Activated T-cell treated with anti-CD3 and anti-CD28 coated beads, Interleukin-2, amount 50 U/mL, for 24 hours (primary cell): Measurements from ENCODE around the gene STK33.

Source experiments
- DNase-seq: peaks from one replicate; pipeline ENCODE4 v3.0.0-alpha.2; 2020
- H3K27ac Mint-ChIP-seq: 2 replicates; pipeline ENCODE4 v1.8.0; 2020; ENCODE audit warnings: mild to moderate bottlenecking, mixed read lengths
- H3K27me3 Mint-ChIP-seq: 2 replicates; pipeline ENCODE4 v1.8.0; 2020; ENCODE audit warnings: mixed read lengths
- H3K36me3 Mint-ChIP-seq: 2 replicates; pipeline ENCODE4 v1.8.0; 2020; ENCODE audit warnings: low read depth, mixed read lengths
- H3K4me1 Mint-ChIP-seq: 2 replicates; pipeline ENCODE4 v1.8.0; 2020; ENCODE audit warnings: low read depth, mixed read lengths
- H3K4me3 Mint-ChIP-seq: 2 replicates; pipeline ENCODE4 v1.8.0; 2020; ENCODE audit warnings: mild to moderate bottlenecking, moderate library complexity, mixed read lengths
- H3K9me3 Mint-ChIP-seq: 2 replicates; pipeline ENCODE4 v1.8.0; 2020; ENCODE audit warnings: mixed read lengths

STK33 gene

DNA sequence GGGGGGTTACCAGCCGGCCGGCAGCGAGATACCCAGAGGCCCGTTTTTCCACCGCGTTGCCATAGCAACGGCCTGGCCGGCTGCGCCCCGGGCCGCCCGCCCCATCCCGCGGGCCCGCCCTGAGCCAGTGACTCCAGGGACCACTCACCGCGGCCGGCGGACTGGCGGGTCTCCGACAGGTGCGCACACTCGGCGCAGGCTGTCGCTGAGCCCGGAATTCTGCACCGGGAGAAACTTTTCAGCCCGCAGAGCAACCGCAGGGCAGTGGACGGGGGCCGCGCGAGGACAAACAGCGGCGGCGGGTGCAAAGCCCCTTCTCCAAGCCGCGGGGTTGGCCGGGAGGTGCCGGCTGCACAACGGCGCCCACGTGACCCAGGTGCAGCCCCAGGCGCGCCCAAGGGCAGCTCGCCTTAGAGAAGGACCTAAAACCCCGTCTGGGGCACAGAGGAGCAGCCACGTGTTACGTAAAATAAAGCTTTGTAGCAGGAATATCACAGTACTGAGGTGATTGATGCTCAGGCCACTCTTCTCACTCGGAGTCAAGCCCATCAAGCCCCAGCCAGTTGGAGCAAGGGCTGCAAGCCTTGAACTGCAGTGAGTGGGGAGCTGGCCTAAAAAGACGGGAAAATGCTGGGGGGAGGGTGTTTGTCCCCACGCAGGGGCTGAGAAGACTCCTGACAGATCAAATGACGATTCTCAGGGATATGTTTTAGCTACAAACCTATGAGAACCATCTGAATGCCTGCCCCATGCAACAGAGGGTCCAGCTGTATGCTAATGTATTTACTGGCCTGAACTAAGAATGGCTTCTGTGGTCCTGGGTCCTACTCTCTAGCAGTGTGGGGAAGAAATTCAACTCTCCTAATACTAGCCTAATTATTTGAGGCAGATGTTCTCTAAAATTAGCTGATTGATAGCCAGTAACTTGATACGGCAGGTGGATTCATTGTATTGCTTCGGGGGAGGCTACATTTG is at the start of gene STK33:
STK33 (minus strand) TSS at position 294 of the 975 bp plus-strand sequence. CDS start 119,323 bp downstream, outside the sequence.
- Mint-ChIP-seq H3K36me3 (no peaks in the 10 kb centered on the region), H3K27ac (no peak within 1 kb of the TSS), H3K9me3 (no peaks in the 10 kb centered on the region), H3K27me3 (peaks cover 79% of the 10 kb centered on the region), H3K4me3 (peak within 1 kb of the TSS; percentile 75), H3K4me1 (peaks cover 10% of the 10 kb centered on the region)
- peak; percentile 53 for DNase-seq

DNA sequence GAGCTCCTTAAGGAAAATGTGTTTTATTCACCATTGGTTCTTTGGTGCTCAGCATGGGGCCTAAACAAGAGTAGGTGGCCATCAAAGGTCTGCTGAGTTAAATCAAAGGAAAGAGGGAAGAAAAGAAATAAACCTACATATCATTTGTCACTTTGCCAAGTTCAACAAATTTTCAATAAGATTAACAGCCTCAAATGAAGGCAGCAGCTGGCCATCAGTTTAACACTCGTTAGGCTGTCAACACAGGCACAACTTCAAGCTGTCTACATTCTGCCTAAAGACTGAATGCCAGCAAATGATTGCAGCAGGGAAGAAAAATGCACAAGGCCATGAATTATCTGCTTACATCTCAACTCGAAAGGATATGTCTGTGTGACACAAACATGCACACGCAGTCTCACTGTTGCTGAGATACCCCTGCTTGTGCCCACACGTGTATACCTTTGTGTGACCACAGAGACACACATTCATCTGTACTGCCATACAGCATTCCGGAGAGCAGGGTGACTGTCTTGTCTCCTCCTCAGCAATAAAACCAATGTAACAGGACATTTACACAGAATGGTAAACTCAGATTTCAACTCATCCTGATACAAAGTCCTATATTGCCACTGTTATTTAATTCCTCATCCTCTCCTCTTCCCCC is 48.3 kb upstream of the STK33 start:
- Mint-ChIP-seq H3K4me1 (peaks cover 9% of the 10 kb centered on the region), H3K27me3 (no peaks in the 10 kb centered on the region), H3K4me3 (no peak overlapping the region), H3K9me3 (no peaks in the 10 kb centered on the region), H3K27ac (no peak overlapping the region), H3K36me3 (peaks cover 59% of the 10 kb centered on the region)
- DNase-seq: no peak

DNA sequence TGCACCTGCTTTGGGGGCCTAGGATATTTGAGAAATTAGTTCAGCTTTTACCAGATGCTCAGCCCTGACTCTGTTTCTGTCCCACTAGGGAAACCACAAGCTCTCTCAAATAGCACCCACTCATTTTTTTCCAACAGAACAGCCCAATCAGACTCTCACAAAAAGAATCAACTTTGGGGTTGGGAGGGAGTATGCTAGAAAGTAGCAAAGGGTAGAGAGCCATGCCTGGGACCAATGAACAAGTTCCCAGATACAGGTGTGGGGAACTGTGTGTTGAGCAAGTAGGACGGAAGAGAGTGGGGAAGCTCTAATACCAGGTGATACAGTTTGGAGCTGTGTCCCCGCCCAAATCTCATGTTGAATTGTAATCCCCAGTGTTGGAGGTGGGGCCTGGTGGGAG is 47.3 kb upstream of the STK33 start:
- no peak overlapping the region for H3K4me3 Mint-ChIP-seq
- H3K4me1 Mint-ChIP-seq: peaks cover 9% of the 10 kb centered on the region
- H3K27me3 Mint-ChIP-seq: no peaks in the 10 kb centered on the region
- no peaks in the 10 kb centered on the region for H3K9me3 Mint-ChIP-seq
- peak overlapping the region; percentile 26 for H3K27ac Mint-ChIP-seq
- H3K36me3 Mint-ChIP-seq: peaks cover 67% of the 10 kb centered on the region
- DNase-seq: no peak

DNA sequence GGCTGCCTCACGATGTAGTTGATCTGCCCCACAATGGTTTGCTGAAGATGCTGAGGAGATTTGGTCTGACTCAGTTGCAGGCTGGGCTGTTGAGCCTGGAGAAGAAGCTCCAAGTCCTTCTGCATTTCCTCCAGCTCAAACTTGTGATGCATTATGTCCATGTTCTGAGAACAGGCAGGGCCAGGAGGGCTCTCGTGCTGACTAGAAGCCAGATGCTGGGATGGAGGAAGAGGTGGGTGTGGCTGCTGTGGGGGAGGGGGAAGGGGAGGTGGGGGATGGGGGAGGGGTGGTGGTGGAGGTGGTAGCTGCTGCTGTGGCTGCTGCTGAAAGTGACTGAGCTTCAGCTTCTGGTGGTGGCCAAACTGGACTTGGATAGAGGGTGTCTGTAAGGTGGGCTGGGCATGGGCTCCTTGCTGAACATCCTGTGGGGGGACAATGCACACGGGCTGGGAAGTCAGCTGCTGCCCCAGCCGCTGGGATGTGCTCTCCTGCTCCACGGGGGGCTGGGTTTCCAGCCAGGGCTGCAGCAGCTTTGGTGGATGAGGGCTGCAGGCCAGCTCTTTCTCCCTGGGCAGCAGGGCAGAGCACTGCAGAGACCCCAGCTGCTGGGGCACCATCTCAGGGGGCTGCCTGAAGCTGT is 46.4 kb upstream of the STK33 start:
- no peak overlapping the region for H3K27ac Mint-ChIP-seq
- H3K27me3 Mint-ChIP-seq: no peaks in the 10 kb centered on the region
- H3K4me1 Mint-ChIP-seq: peaks cover 9% of the 10 kb centered on the region
- H3K36me3 Mint-ChIP-seq: peaks cover 76% of the 10 kb centered on the region
- H3K9me3 Mint-ChIP-seq: no peaks in the 10 kb centered on the region
- no peak overlapping the region for H3K4me3 Mint-ChIP-seq
- DNase-seq: no peak

DNA sequence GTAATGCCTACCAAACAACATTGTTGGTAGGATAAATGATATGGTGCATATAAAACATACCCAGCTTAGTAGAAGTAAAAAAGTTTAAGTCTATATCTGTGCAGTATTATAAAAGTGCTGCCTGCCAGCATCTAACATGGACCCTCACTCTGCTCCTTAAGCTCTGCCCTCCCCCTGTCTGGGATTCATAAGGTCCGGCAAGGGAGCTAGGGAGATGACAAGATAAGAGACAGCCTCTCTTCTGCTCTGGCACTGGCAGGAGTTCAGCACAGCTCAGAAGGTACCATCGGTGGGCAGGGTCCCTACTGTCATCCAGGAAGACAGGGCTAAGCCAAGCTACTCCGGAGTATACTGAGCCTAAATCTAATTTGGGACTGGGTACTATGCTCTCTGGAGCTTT is 45.6 kb upstream of the STK33 start:
- Mint-ChIP-seq H3K36me3 (peaks cover 84% of the 10 kb centered on the region), H3K27ac (no peak overlapping the region), H3K4me3 (no peak overlapping the region), H3K4me1 (peaks cover 9% of the 10 kb centered on the region), H3K27me3 (no peaks in the 10 kb centered on the region), H3K9me3 (no peaks in the 10 kb centered on the region)
- no peak for DNase-seq

DNA sequence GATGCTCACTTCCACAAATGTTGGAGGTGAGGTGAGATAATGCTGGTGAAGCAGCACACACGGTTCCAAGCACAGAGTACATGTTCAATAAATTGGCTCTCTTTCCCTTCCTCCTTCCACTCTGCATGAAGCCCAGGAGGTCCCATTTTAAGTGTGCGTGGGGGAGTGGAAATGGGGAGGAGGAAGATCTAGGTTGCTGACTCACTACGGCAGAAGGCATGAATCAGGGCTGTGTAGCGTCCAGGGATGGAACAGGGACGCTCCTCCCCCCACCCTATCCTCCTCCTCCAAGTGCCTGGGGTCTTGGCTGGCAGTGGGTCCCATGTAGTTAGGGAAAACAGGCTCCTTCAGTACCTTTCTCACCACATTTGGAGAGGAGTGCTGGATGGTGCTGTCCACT is 44.3 kb upstream of the STK33 start:
- Mint-ChIP-seq H3K27me3 (no peaks in the 10 kb centered on the region), H3K9me3 (no peaks in the 10 kb centered on the region), H3K4me3 (no peak overlapping the region), H3K4me1 (peaks cover 9% of the 10 kb centered on the region), H3K27ac (no peak overlapping the region), H3K36me3 (peaks cover 97% of the 10 kb centered on the region)
- no peak for DNase-seq

DNA sequence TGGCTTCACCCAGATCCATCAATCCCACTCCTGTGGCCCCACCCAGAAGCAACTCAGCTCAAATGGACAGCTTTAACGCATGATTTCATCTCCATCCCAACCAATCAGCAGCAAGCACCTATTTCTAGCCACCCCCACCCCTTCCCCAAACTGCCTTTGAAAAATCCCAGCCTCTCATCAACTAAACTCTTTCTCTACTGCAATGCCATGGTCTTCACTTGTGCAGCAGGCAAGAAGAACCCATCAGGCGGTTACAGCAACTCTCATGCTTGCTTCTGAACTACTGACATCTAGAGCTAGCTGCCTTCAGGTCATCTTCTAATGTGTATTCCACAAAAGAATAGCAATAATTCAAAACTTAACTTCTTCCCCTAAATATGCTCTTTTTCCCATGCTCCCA is 42.1 kb upstream of the STK33 start:
- H3K36me3 Mint-ChIP-seq: peaks cover 93% of the 10 kb centered on the region

DNA sequence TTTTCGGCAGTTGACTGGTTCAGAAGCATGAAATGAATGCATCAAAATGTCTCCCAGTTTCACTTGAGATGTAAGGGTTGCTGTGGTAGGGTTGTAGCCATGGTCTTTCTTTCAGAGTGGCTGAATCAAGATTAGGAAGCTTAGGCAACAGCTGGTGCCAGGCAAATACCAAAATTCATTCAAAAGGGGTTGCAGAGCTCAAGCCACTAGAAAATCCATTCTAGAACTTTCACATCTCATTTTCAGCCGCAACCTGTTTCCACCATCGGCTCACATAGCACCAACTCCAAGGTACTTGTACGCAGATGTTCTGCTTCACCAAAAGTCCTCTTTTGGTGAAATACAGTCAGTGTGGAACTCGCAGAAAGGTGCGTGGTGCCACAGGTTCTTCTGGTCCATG is 40.5 kb upstream of the STK33 start:
- no peaks in the 10 kb centered on the region for H3K9me3 Mint-ChIP-seq
- H3K4me3 Mint-ChIP-seq: no peak overlapping the region
- H3K4me1 Mint-ChIP-seq: no peaks in the 10 kb centered on the region
- H3K27ac Mint-ChIP-seq: no peak overlapping the region
- no peaks in the 10 kb centered on the region for H3K27me3 Mint-ChIP-seq
- no peak for DNase-seq
- peaks cover 89% of the 10 kb centered on the region for H3K36me3 Mint-ChIP-seq

More for the DNA sequence above, 42.1 kb upstream of the STK33 start:
- Mint-ChIP-seq H3K4me3 (no peak overlapping the region), H3K4me1 (peaks cover 1% of the 10 kb centered on the region), H3K9me3 (no peaks in the 10 kb centered on the region), H3K27me3 (no peaks in the 10 kb centered on the region), H3K27ac (no peak overlapping the region)
- DNase-seq: no peak

DNA sequence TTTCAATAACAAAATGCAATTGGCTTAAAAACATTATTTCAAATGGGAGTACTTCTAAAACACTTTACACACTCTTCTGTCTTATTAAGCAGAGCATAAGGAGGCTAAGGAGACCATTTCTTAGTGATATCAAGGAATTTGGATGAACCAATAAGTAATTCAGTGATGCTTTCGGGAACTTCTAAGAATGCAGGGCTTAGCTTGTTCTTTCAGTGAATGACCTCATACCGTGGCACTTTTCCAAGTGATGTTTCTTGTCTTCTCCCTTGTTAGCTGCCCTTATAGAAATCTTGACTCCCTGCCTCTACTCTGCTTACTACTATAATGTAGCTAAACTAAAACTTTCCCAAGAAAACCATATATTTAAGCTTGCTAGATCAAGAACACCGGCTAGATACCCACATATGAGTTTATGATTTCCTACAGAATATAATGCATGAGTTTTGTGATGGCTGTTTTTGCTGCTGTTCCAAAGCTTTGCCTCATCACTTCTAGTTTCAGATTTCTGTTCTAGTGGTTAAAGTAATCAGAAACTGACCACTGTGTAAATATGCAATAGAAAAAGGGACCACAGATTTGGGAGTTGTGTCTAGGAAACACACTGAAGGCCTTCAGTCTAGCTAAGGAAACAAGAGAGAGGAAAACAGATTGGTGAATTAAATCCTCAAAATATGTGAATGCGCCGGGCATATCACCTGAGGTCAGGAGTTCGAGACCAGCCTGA is 37.5 kb upstream of the STK33 start:
- Mint-ChIP-seq H3K27me3 (no peaks in the 10 kb centered on the region), H3K36me3 (peaks cover 69% of the 10 kb centered on the region), H3K9me3 (no peaks in the 10 kb centered on the region), H3K4me1 (no peaks in the 10 kb centered on the region), H3K4me3 (no peak overlapping the region), H3K27ac (no peak overlapping the region)
- no peak for DNase-seq

DNA sequence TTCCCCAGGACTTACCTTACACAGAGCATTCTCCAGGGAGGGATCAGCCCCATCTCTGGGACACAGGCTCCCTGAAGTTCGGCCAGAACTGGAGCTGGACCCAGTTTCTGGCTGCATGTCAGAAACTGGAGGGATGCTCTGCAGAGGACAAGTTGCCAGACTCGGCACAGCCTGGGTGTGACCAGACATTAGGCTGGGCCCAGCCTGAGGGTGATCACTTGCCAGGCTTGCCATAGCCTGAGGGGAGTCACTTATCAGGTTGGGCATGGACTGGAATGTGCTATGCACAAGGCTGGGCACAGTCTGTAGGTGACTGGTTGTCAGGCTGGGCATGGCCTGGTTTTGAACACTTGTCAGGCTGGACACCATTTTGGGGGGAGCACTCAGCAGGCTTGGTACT is 30.7 kb upstream of the STK33 start:
- H3K36me3 Mint-ChIP-seq: peaks cover 71% of the 10 kb centered on the region
- no peaks in the 10 kb centered on the region for H3K9me3 Mint-ChIP-seq
- H3K27ac Mint-ChIP-seq: no peak overlapping the region
- no peak overlapping the region for H3K4me3 Mint-ChIP-seq
- no peak for DNase-seq
- no peaks in the 10 kb centered on the region for H3K4me1 Mint-ChIP-seq
- no peaks in the 10 kb centered on the region for H3K27me3 Mint-ChIP-seq

DNA sequence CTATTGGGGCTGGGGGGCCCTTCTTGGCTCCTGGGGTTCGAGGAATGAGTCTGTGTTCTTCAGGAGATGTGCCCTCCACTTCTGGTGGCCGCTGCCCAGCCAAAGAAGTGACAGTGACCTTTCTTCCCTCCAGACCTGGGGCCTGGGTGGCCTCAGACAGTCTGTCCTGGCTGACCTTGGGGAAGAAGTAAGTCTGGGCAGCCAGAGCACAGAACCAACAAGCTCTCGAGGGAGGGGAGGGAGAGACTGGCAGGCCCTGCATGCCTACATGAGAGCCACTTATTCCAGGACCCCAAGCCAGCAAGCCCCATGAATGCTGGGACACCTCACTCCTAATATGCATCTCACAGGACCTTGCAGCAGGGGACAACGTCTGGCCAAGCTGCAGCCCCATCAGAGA is 27.1 kb upstream of the STK33 start:
- Mint-ChIP-seq H3K4me1 (no peaks in the 10 kb centered on the region), H3K36me3 (peaks cover 89% of the 10 kb centered on the region), H3K27ac (no peak overlapping the region), H3K9me3 (no peaks in the 10 kb centered on the region), H3K4me3 (no peak overlapping the region), H3K27me3 (no peaks in the 10 kb centered on the region)
- DNase-seq: no peak

DNA sequence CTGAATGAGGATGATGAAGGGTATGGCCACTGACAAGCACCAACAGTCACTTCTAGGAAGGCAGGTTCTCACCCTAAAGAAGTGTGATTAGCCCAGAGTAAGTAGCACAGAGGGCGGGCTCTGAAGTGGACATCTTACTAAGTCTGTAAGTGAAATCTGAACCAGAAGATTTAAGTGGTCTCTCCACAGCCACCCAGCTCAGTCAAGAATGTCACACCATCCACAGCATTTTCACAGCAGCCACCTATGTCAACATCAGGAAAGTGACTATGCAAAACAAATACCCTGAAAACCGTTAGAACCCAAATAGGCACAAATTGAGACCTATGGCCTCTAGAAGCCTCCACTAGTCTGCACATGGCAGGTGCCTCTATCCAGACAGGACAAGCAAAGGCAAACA is 23.0 kb upstream of the STK33 start:
- H3K4me3 Mint-ChIP-seq: no peak overlapping the region
- peaks cover 79% of the 10 kb centered on the region for H3K36me3 Mint-ChIP-seq
- no peak for DNase-seq
- H3K4me1 Mint-ChIP-seq: no peaks in the 10 kb centered on the region
- no peaks in the 10 kb centered on the region for H3K27me3 Mint-ChIP-seq
- no peak overlapping the region for H3K27ac Mint-ChIP-seq
- no peaks in the 10 kb centered on the region for H3K9me3 Mint-ChIP-seq

DNA sequence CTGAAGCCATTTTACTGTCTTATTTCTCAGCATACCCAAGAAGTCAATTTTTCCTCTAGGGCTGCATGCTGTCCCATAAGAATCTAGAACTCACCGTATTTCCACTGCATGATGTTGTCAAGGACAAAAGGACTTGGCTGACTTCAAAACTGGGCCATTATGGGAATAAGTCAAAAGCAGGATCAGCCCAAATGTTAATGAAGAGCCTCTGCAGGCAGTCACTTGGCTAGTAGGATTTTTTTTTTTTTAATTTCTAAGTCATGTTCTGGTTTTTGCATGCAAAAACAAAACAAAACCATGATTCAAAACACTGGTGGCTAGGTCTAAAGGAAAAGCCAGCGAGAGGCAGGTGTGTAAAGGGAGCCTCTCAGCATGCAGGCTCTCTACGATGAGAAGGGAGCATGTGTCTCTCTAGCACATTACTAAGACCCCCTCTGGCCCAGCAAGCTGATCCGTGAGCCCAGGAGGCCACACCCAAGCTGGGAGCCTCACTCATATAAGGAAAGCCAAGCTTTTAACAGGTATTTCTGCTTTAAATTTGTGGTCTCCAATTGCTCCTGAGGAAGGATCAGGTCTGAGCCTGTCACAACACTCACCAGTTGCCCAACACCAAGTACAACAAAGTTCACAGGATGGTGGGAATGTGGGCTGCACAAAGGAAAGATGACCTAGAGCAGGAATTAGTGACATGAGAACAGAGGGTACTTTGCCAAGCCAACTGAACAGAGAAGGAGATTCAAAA is 21.4 kb upstream of the STK33 start:
- H3K4me1 Mint-ChIP-seq: peaks cover 4% of the 10 kb centered on the region
- H3K27ac Mint-ChIP-seq: no peak overlapping the region
- no peaks in the 10 kb centered on the region for H3K27me3 Mint-ChIP-seq
- H3K36me3 Mint-ChIP-seq: peaks cover 63% of the 10 kb centered on the region
- no peak overlapping the region for H3K4me3 Mint-ChIP-seq
- H3K9me3 Mint-ChIP-seq: no peaks in the 10 kb centered on the region
- DNase-seq: no peak

DNA sequence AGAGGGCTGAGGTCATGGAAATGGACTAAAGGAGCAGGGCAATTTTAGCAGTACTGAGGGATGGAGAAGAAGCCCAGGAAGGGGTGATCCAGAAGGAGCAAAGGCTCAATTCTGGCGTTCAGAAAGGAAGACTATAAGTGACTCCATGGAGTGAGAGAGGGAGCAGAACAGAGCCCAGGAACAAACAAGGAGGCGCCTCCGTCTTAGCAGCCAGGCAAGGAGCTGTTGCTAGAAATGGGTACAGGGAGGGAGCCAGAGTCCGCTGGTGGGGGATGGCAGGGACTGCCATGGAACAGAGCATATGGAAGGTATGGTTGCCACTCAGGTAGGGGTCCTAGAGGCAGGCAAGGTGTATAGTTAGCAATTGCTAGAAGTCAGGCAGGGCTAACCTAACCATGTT is 20.5 kb upstream of the STK33 start:
- no peaks in the 10 kb centered on the region for H3K27me3 Mint-ChIP-seq
- H3K4me1 Mint-ChIP-seq: peaks cover 6% of the 10 kb centered on the region
- H3K9me3 Mint-ChIP-seq: no peaks in the 10 kb centered on the region
- peaks cover 56% of the 10 kb centered on the region for H3K36me3 Mint-ChIP-seq
- H3K4me3 Mint-ChIP-seq: no peak overlapping the region
- no peak for DNase-seq
- no peak overlapping the region for H3K27ac Mint-ChIP-seq
